IMR-90 (cell line): ENCODE data around the gene VWCE. TPM values are rescaled to one million over a fixed set of nuclear protein-coding genes. Genes with fewer than 3 reads are reported as not detected.

Experiments
- ATAC-seq: fragments of 200-7000 bp; cut with Tn5 transposase; 2 replicates; pipeline ENCODE4 v1.9.1; 2020; ENCODE audit warnings: low read depth, mild to moderate bottlenecking, moderate library complexity
- BruUV-seq: library from RNA; stranded (reverse); fragments of 400-500 nt; replicated peaks from 2 replicates; lab custom pipeline; 2021; lab: Mats Ljungman, UMichigan
- CTCF ChIA-PET: fragments of 300-600 bp; formaldehyde crosslinking; extraction: SDS; loops from one replicate; lab custom pipeline; 2021; ENCODE audit warnings: antibody characterized with exemption; lab: Yijun Ruan, JAX
- POLR2A ChIA-PET: fragments of 300-600 bp; sonication (Branson Sonifier 250); formaldehyde crosslinking; loops from one replicate; lab custom pipeline; 2022; ENCODE audit warnings: antibody characterized with exemption; ENCODE audit not compliant: unreplicated experiment; lab: Charles Lee
- DNase-seq: peaks from one replicate; pipeline ENCODE4 v3.0.0; 2013
- H2AFZ ChIP-seq: replicated peaks from 2 replicates; pipeline ENCODE3; 2013; ENCODE audit warnings: low read length, mild to moderate bottlenecking; ENCODE audit not compliant: poor library complexity
- H2AK5ac ChIP-seq: 2 replicates; pipeline ENCODE4 v1.6.1; 2013; ENCODE audit warnings: low read depth, low read length, inconsistent platforms
- H2AK9ac ChIP-seq: replicated peaks from 2 replicates; pipeline ENCODE3; 2013; ENCODE audit warnings: mild to moderate bottlenecking, low read depth, low read length, moderate library complexity; ENCODE audit not compliant: poor library complexity
- H2BK120ac ChIP-seq: 2 replicates; pipeline ENCODE4 v1.6.1; 2013; ENCODE audit warnings: low read depth, low read length, inconsistent platforms
- H2BK15ac ChIP-seq: 3 replicates; pipeline ENCODE4 v1.6.1; 2013; ENCODE audit warnings: low read depth, low read length, inconsistent platforms
- H2BK20ac ChIP-seq: 2 replicates; pipeline ENCODE4 v1.6.1; 2013; ENCODE audit warnings: low read depth, mild to moderate bottlenecking, inconsistent platforms, low read length, moderate library complexity
- H2BK5ac ChIP-seq: 2 replicates; pipeline ENCODE4 v1.6.1; 2013; ENCODE audit warnings: mild to moderate bottlenecking, low read depth, low read length, inconsistent platforms; ENCODE audit not compliant: poor library complexity, severe bottlenecking
- H3K14ac ChIP-seq: replicated peaks from 2 replicates; pipeline ENCODE4 v1.6.1; 2013; ENCODE audit warnings: low read depth, low read length, inconsistent platforms
- H3K18ac ChIP-seq: 2 replicates; pipeline ENCODE4 v1.6.1; 2013; ENCODE audit warnings: low read depth, low read length, control low read depth
- H3K23ac ChIP-seq: 2 replicates; pipeline ENCODE4 v1.6.1; 2013; ENCODE audit warnings: low read depth, low read length, inconsistent platforms
- H3K27ac ChIP-seq: 2 replicates; pipeline ENCODE4 v1.5.1; 2013; ENCODE audit warnings: mild to moderate bottlenecking, control low read depth, low read length; ENCODE audit not compliant: insufficient read depth
- H3K27me3 ChIP-seq: 2 replicates; pipeline ENCODE4 v1.6.1; 2013; ENCODE audit warnings: low read length; ENCODE audit not compliant: control insufficient read depth, insufficient read depth
- H3K36me3 ChIP-seq: 2 replicates; pipeline ENCODE4 v1.6.1; 2013; ENCODE audit warnings: low read length, mixed read lengths; ENCODE audit not compliant: control insufficient read depth, insufficient read depth
- H3K4ac ChIP-seq: 2 replicates; pipeline ENCODE4 v1.6.1; 2013; ENCODE audit warnings: low read depth, low read length, inconsistent platforms
- H3K4me1 ChIP-seq: 2 replicates; pipeline ENCODE4 v1.6.1; 2013; ENCODE audit warnings: low read length, mixed read lengths; ENCODE audit not compliant: control insufficient read depth, insufficient read depth
- H3K4me2 ChIP-seq: 2 replicates; pipeline ENCODE4 v1.6.1; 2013; ENCODE audit warnings: low read depth, mild to moderate bottlenecking, control low read depth, low read length, moderate library complexity
- H3K4me3 ChIP-seq: 2 replicates; pipeline ENCODE4 v1.5.1; 2013; ENCODE audit warnings: low read depth, mild to moderate bottlenecking, control low read depth, low read length, moderate library complexity; ENCODE audit not compliant: insufficient read depth
- H3K56ac ChIP-seq: 2 replicates; pipeline ENCODE4 v1.6.1; 2013; ENCODE audit warnings: low read length, inconsistent platforms; ENCODE audit not compliant: insufficient read depth; ENCODE audit errors: extremely low read depth
- H3K79me1 ChIP-seq, 2 experiments: 2 replicates each; pipeline ENCODE4 v1.6.1; 2013; ENCODE audit warnings: low read length in 2 of 2, inconsistent platforms in 1 of 2, low read depth in 1 of 2
- H3K9ac ChIP-seq: 2 replicates; pipeline ENCODE4 v1.6.1; 2013; ENCODE audit warnings: low read depth, low read length, control low read depth
- H3K9me1 ChIP-seq: 2 replicates; pipeline ENCODE4 v1.6.1; 2013; ENCODE audit warnings: low read length, inconsistent platforms; ENCODE audit not compliant: insufficient read depth
- H3K9me3 ChIP-seq: 2 replicates; pipeline ENCODE4 v1.6.1; 2013; ENCODE audit warnings: low read length; ENCODE audit not compliant: control insufficient read depth, insufficient read depth
- H4K20me1 ChIP-seq: 2 replicates; pipeline ENCODE4 v1.6.1; 2013; ENCODE audit warnings: low read length, inconsistent platforms; ENCODE audit not compliant: insufficient read depth
- H4K5ac ChIP-seq: 2 replicates; pipeline ENCODE4 v1.6.1; 2013; ENCODE audit warnings: mild to moderate bottlenecking, low read depth, low read length, control low read depth
- H4K8ac ChIP-seq, 2 experiments: 2 replicates each; pipeline ENCODE4 v1.6.1; 2013; ENCODE audit warnings: low read depth in 2 of 2, low read length in 2 of 2, control low read depth in 1 of 2, inconsistent platforms in 1 of 2
- H4K91ac ChIP-seq: 2 replicates; pipeline ENCODE4 v1.6.1; 2013; ENCODE audit warnings: low read depth, low read length, inconsistent platforms; ENCODE audit not compliant: insufficient read depth
- BHLHE40 ChIP-seq: fragments of 150-350 bp; IDR thresholded peaks from 2 replicates; pipeline ENCODE4 v1.6.1; 2016; ENCODE audit warnings: mild to moderate bottlenecking, low read depth, low read length
- CEBPB ChIP-seq: IDR thresholded peaks from 2 replicates; pipeline ENCODE4 v1.6.1; 2012; ENCODE audit warnings: low read depth, low read length, improper control_type of control experiment
- CHD1 ChIP-seq: IDR thresholded peaks from 2 replicates; pipeline ENCODE4 v1.6.1; 2012; ENCODE audit warnings: low read depth, low read length, improper control_type of control experiment
- CTCF ChIP-seq: conservative IDR thresholded peaks from 2 replicates; pipeline ENCODE4 v1.5.1; 2012; ENCODE audit warnings: mild to moderate bottlenecking, low read depth, low read length, improper control_type of control experiment
- ELK1 ChIP-seq: fragments of 150-350 bp; IDR thresholded peaks from 2 replicates; pipeline ENCODE4 v1.6.1; 2016; ENCODE audit warnings: low read depth, mild to moderate bottlenecking, low read length, moderate library complexity, borderline replicate concordance
- FOS ChIP-seq: fragments of 150-350 bp; IDR thresholded peaks from 2 replicates; pipeline ENCODE4 v1.6.1; 2016; ENCODE audit warnings: low read depth, low read length
- MAFK ChIP-seq: IDR thresholded peaks from 2 replicates; pipeline ENCODE4 v1.6.1; 2012; ENCODE audit warnings: low read depth, low read length, improper control_type of control experiment
- MAZ ChIP-seq: IDR thresholded peaks from 2 replicates; pipeline ENCODE4 v1.6.1; 2012; ENCODE audit warnings: low read depth, mild to moderate bottlenecking, low read length, improper control_type of control experiment, moderate library complexity, borderline replicate concordance
- MXI1 ChIP-seq: IDR thresholded peaks from 2 replicates; pipeline ENCODE4 v1.6.1; 2012; ENCODE audit warnings: low read depth, mild to moderate bottlenecking, low read length, moderate library complexity, borderline replicate concordance
- NFE2L2 ChIP-seq: fragments of 150-350 bp; IDR thresholded peaks from 2 replicates; pipeline ENCODE4 v1.6.1; 2016; ENCODE audit warnings: low read depth, mild to moderate bottlenecking, low read length
- POLR2A ChIP-seq: IDR thresholded peaks from 2 replicates; pipeline ENCODE4 v1.6.1; 2012; ENCODE audit warnings: mild to moderate bottlenecking, low read depth, low read length
- RAD21 ChIP-seq: IDR thresholded peaks from 2 replicates; pipeline ENCODE4 v1.6.1; 2012; ENCODE audit warnings: low read length, improper control_type of control experiment
- RCOR1 ChIP-seq: IDR thresholded peaks from 2 replicates; pipeline ENCODE4 v1.6.1; 2012; ENCODE audit warnings: mild to moderate bottlenecking, low read length, improper control_type of control experiment; ENCODE audit not compliant: insufficient replicate concordance
- RFX5 ChIP-seq: IDR thresholded peaks from 2 replicates; pipeline ENCODE4 v1.8.0; 2012; ENCODE audit warnings: low read depth, mild to moderate bottlenecking, low read length, moderate library complexity
- SMC3 ChIP-seq: fragments of 150-350 bp; IDR thresholded peaks from 2 replicates; pipeline ENCODE4 v1.6.1; 2016; ENCODE audit warnings: low read depth, mild to moderate bottlenecking, antibody characterized with exemption, low read length, moderate library complexity
- USF2 ChIP-seq: fragments of 150-350 bp; IDR thresholded peaks from 2 replicates; pipeline ENCODE4 v1.6.1; 2017; ENCODE audit warnings: mild to moderate bottlenecking, antibody characterized with exemption, low read length, low read depth
- WGBS, 2 experiments: methylation state at CpG; one replicate each; pipeline versions ENCODE4 v1.1.5 to v1.1.7; 2013; ENCODE audit warnings: missing lambda C conversion rate in 2 of 2; ENCODE audit not compliant: insufficient read length in 1 of 2; ENCODE audit errors: extremely low coverage in 2 of 2; 5-methylcytosine and 5-hydroxymethylcytosine counted together
- dilution Hi-C: fragments of 300-500 bp; cut with HindIII; formaldehyde crosslinking; loops from one replicate; pipeline ENCODE4 v1.14.3; 2018; ENCODE audit warnings: low sequenced_read_pairs; ENCODE audit not compliant: unreplicated experiment
- in situ Hi-C: fragments of 300-500 bp; cut with MboI; formaldehyde crosslinking; loops from 3 replicates; pipeline ENCODE4 v1.14.3; 2019; ENCODE audit warnings: low sequenced_read_pairs, inconsistent platforms, mixed read lengths
- intact Hi-C: fragments of 100-400 bp; cut with micrococcal nuclease; formaldehyde crosslinking; loops from 2 replicates; pipeline ENCODE4 v1.10.0; 2022
- polyA plus RNA-seq, 3 experiments: library from polyadenylated mRNA; depleted of rRNA; stranded (reverse); fragments of >200 nt; gene quantifications; 2 replicates each; pipeline ENCODE4 v1.2.3, GENCODE V29; 2012; ENCODE audit warnings: low replicate concordance in 1 of 3
- total RNA-seq: library from RNA; depleted of rRNA; stranded (reverse); fragments of >200 nt; gene quantifications from 2 replicates; pipeline ENCODE4 v1.2.3, GENCODE V29; 2012

The VWCE gene
- total and polyA plus RNA-seq, 2 of the 4 experiments (the other 2 are of a cell fraction), result under 0.01 to 1.1 TPM

DNA sequence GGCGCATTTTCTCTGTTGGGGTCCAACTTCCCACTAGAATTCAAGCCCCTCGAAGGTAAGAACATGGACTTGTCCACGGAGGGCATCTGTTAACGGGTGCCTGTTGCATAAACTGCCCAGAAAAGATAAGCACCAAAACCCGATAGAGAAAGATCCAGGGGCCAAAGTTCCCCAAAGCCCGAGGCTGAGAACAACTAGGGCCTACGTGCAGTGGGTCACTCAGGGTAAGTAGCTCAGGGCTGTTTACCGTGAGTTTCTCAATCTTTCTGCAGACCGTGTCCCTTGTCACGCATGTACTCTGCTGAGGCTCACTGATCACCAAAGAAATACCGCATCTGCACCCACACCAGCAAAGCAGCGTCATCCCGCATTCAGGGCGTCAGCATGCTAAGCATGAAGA is 29.8 kb downstream of the VWCE start:
- Histone ChIP-seq H3K18ac (no peak overlapping the region), H3K23ac (no peak overlapping the region), H3K9me1 (no peaks in the 10 kb centered on the region; the same call in 1 of the 2 replicates), H2AK5ac (no peak overlapping the region), H2BK120ac (no peak overlapping the region), H2BK5ac (no peak overlapping the region), H2AFZ (no peak overlapping the region), H3K4me2 (no peak overlapping the region), H3K27ac (no peak overlapping the region), H2AK9ac (no peak overlapping the region), H2BK15ac (no peak overlapping the region), H3K4me3 (no peak overlapping the region), H4K20me1 (no peaks in the 10 kb centered on the region), H3K9ac (no peak overlapping the region), H3K4ac (no peak overlapping the region), H3K56ac (no peak overlapping the region), H2BK20ac (no peak overlapping the region), H3K4me1 (peaks cover 2% of the 10 kb centered on the region), H3K79me1 (no peaks in the 10 kb centered on the region), H3K27me3 (no peaks in the 10 kb centered on the region), H3K9me3 (no peaks in the 10 kb centered on the region), H3K14ac (no peak overlapping the region), H4K8ac (no peak overlapping the region), H3K36me3 (no peaks in the 10 kb centered on the region), H4K5ac (no peak overlapping the region), H4K91ac (no peak overlapping the region)
- TF ChIP-seq MXI1 (no peak), RFX5 (no peak), RAD21 (no peak), BHLHE40 (no peak), USF2 (no peak), NFE2L2 (no peak), CEBPB (no peak), POLR2A (no peak), MAFK (no peak), ELK1 (no peak), MAZ (no peak), FOS (no peak), CHD1 (no peak), CTCF (no peak), SMC3 (no peak), RCOR1 (no peak)
- ATAC-seq (no peak), DNase-seq (no peak)
- 81% methylated on average over 9 of the region's 14 CpGs; no CpG with 5 or more reads in 1 of the 2 experiments for WGBS, 2 experiments
- intact Hi-C loops (no loop called here), in situ Hi-C loops (no loop called here), dilution Hi-C loops (no loop called here)
- ChIA-PET POLR2A (no interaction called here), CTCF (no interaction called here)
- BruUV-seq, result no TSS peak
